C1 segment of cervical spinal cord (tissue), 14 donors: ENCODE results near the gene PBLD.
A peak's percentile ranks its signal among the peaks of the same experiment; 100 is the strongest.

Experiments
- DNase-seq, 14 donors: peaks; one replicate each; lab custom pipeline; 2025; lab: John Stamatoyannopoulos, UW

Gene PBLD

GRCh38 chr10:68238371-68238770, 94.4 kb downstream of the PBLD start:
- no peak for DNase-seq

GRCh38 chr10:68237173-68237572, 95.6 kb downstream of the PBLD start:
- DNase-seq = no peak

- DNase-seq = peak in 1 of 14 donors; percentile 39
Measured at GRCh38 chr10:68235581-68235980, 97.1 kb downstream of the PBLD start.

GRCh38 chr10:68235111-68235510, 97.6 kb downstream of the PBLD start:
- DNase-seq = no peak

GRCh38 chr10:68233046-68233445, 99.7 kb downstream of the PBLD start:
- no peak for DNase-seq
